LNCaP clone FGC (cell line): ENCODE data around the gene SAE1.
A peak's percentile ranks its signal among the peaks of the same experiment; 100 is the strongest.

ENCODE experiments used
- DNase-seq: peaks from one replicate; pipeline ENCODE4 v3.0.0-alpha.2; 2011; ENCODE audit warnings: low read depth
- H3K4me3 ChIP-seq: 2 replicates; pipeline ENCODE4 v1.5.1; 2011; ENCODE audit warnings: mild to moderate bottlenecking, low read depth, low read length, control low read depth
- CTCF ChIP-seq: IDR thresholded peaks from 2 replicates; pipeline ENCODE4 v1.5.1; 2012; ENCODE audit warnings: mild to moderate bottlenecking; ENCODE audit not compliant: control insufficient read depth, insufficient read depth; ENCODE audit errors: extremely low read depth

SAE1 gene

GRCh38 chr19:47130589-47131227, at the start of gene SAE1:
SAE1 (plus strand) TSS chr19:47130835; CDS start chr19:47130931, 96 bp downstream.
- TF ChIP-seq CTCF, result peak; percentile 45
- peak; percentile 94 for DNase-seq
- H3K4me3 ChIP-seq, result peak within 1 kb of the TSS; percentile 83

GRCh38 chr19:47081095-47081494, 49.5 kb upstream of the SAE1 start:
- TF ChIP-seq CTCF, result no peak
- no peak overlapping the region for H3K4me3 ChIP-seq
- DNase-seq, result no peak

- no peak overlapping the region for H3K4me3 ChIP-seq
- TF ChIP-seq CTCF, result no peak
- DNase-seq, result no peak
These were observed 48.1 kb upstream of the SAE1 start for GRCh38 chr19:47082493-47082892.

GRCh38 chr19:47084879-47085439, 45.7 kb upstream of the SAE1 start:
- no peak overlapping the region for H3K4me3 ChIP-seq
- no peak for DNase-seq
- TF ChIP-seq CTCF, result no peak

- no peak for TF ChIP-seq CTCF
- no peak overlapping the region for H3K4me3 ChIP-seq
- no peak for DNase-seq
These were observed 44.4 kb upstream of the SAE1 start for GRCh38 chr19:47086280-47086679.

GRCh38 chr19:47089767-47090350, 40.8 kb upstream of the SAE1 start:
- no peak for TF ChIP-seq CTCF
- H3K4me3 ChIP-seq, result no peak overlapping the region
- DNase-seq, result no peak

- no peak for DNase-seq
- TF ChIP-seq CTCF, result no peak
- no peak overlapping the region for H3K4me3 ChIP-seq
These were observed 37.4 kb upstream of the SAE1 start for GRCh38 chr19:47093254-47093653.
